Mesothelial cell of epicardium (in vitro differentiated cells): ENCODE measurements around the gene DAAM2. TPM values are rescaled to one million over a fixed set of nuclear protein-coding genes. Genes with fewer than 3 reads are reported as not detected.

ENCODE experiments used
- DNase-seq, 2 experiments: peaks; one replicate each; pipeline ENCODE4 v3.0.0; 2021; ENCODE audit warnings: low spot score in 2 of 2; ENCODE audit not compliant: unreplicated experiment in 2 of 2
- H3K27ac Mint-ChIP-seq: 2 replicates; pipeline ENCODE4 v1.8.0; 2021; ENCODE audit warnings: mixed read lengths
- H3K27me3 Mint-ChIP-seq: 2 replicates; pipeline ENCODE4 v1.8.0; 2021; ENCODE audit warnings: low read depth, mixed read lengths
- H3K36me3 Mint-ChIP-seq: 2 replicates; pipeline ENCODE4 v1.8.0; 2021; ENCODE audit warnings: mixed read lengths
- H3K4me1 Mint-ChIP-seq: 2 replicates; pipeline ENCODE4 v1.8.0; 2021; ENCODE audit warnings: mixed read lengths
- H3K4me3 Mint-ChIP-seq: 2 replicates; pipeline ENCODE4 v1.8.0; 2021; ENCODE audit warnings: mild to moderate bottlenecking, moderate library complexity, mixed read lengths
- H3K9me3 Mint-ChIP-seq: 2 replicates; pipeline ENCODE4 v1.8.0; 2021; ENCODE audit warnings: mixed read lengths
- CTCF ChIP-seq: fragments of 200-600 bp; sonication (generic); IDR thresholded peaks from one replicate; pipeline ENCODE4 v1.5.0; 2021; ENCODE audit warnings: antibody characterized with exemption; ENCODE audit not compliant: unreplicated experiment
- total RNA-seq: library from RNA; stranded (reverse); gene quantifications from 3 replicates; pipeline ENCODE4 v1.2.1, GENCODE V29; 2021

DAAM2 gene
- total RNA-seq, 1 donor from 2014 or later: 13.7 TPM

- TF ChIP-seq CTCF: no peak
- H3K4me3 Mint-ChIP-seq: no peak overlapping the region
- no peaks in the 10 kb centered on the region for H3K4me1 Mint-ChIP-seq
- no peaks in the 10 kb centered on the region for H3K27me3 Mint-ChIP-seq
- no peak for DNase-seq
- no peaks in the 10 kb centered on the region for H3K36me3 Mint-ChIP-seq
- no peaks in the 10 kb centered on the region for H3K9me3 Mint-ChIP-seq
- no peak overlapping the region for H3K27ac Mint-ChIP-seq
Observed at GRCh38 chr6:39927159-39927558, 135.0 kb downstream of the DAAM2 start.

- Mint-ChIP-seq H3K4me3 (no peak overlapping the region), H3K9me3 (no peaks in the 10 kb centered on the region), H3K27ac (no peak overlapping the region)
Observed at GRCh38 chr6:39929039-39929732, 137.0 kb downstream of the DAAM2 start.

DNA sequence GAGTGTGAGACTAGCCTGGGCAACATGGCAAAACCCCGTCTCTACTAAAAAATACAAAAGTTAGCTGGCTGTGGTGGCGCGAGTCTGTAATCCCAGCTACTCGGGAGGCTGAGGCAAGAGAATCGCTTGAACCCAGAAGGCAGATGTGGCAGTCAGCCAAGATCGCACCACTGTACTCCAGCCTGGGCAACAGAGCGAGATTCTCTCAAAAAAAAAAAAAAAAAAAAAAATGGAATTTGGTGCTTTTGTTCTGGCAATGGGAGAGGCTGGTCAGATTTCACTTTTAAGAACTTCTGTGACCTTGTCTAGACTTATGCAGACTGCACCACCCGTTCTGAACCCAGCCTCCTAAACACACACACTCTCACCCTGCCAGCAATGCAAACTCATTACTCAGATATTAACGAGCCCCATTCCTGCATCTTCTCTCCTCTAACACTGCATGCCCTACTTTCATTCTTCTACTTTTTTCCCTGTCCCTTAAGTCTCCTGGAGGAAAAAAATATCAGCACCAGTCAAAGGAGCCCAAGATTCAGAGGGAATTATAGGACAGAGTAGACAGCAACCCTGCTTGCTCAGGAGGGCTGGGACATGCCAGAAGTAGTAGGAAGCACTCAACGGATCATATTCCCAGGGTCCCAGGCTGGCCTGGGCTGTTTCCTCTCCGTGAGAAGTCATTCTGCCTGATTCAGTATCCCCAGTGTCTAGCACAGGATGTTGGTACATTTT, 137.7 kb downstream of the DAAM2 start:
- TF ChIP-seq CTCF: no peak
- H3K4me3 Mint-ChIP-seq: no peak overlapping the region
- no peaks in the 10 kb centered on the region for H3K9me3 Mint-ChIP-seq
- no peaks in the 10 kb centered on the region for H3K36me3 Mint-ChIP-seq
- peaks cover 6% of the 10 kb centered on the region for H3K4me1 Mint-ChIP-seq
- no peak for DNase-seq
- peaks cover 5% of the 10 kb centered on the region for H3K27me3 Mint-ChIP-seq
- no peak overlapping the region for H3K27ac Mint-ChIP-seq

More at GRCh38 chr6:39929039-39929732, 137.0 kb downstream of the DAAM2 start:
- H3K36me3 Mint-ChIP-seq: no peaks in the 10 kb centered on the region
- DNase-seq: no peak
- no peak for TF ChIP-seq CTCF
- peaks cover 4% of the 10 kb centered on the region for H3K4me1 Mint-ChIP-seq
- peaks cover 5% of the 10 kb centered on the region for H3K27me3 Mint-ChIP-seq

DNA sequence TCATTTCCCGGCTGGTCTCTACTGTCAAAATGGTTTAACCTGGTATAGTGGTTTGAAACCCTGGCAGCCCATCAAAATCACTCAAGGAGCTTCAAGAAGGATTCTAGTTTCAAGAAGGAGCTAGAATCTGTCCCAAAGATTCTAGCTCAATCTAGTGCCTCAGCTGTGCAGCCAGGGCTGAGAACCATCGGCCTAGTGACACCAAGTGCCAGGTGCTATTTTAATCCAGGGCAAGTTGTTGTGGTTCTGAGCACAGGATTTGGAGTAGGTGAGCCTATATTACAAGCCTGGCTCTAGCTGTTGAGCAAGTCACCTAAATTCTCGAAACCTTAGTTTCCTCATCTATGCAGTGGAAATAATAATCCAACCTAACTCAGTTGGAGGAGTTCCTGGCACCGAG, 138.4 kb downstream of the DAAM2 start:
- H3K27me3 Mint-ChIP-seq: peaks cover 6% of the 10 kb centered on the region
- DNase-seq: no peak
- TF ChIP-seq CTCF: no peak
- no peaks in the 10 kb centered on the region for H3K36me3 Mint-ChIP-seq
- no peak overlapping the region for H3K4me3 Mint-ChIP-seq
- H3K27ac Mint-ChIP-seq: no peak overlapping the region
- peaks cover 6% of the 10 kb centered on the region for H3K4me1 Mint-ChIP-seq
- no peaks in the 10 kb centered on the region for H3K9me3 Mint-ChIP-seq

DNA sequence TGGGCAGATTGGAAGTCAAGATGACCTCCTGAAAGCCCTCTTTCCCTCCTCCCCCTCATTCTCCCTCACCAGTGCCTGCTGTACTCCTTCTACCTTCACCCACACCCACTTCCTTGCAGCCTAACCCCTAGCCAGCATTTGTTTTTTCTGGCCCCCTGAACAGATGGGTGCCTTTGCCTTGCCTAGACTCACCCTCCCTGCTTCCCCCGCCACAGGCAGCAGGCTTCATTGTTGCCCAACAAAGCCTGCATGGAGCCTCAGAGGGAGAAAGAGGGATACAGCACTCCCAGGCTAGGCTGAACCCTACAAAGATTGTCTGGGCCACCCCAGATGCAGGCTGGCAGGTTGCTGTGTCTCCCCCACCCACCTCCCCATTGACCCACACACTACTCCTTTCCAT, 139.4 kb downstream of the DAAM2 start:
- no peak overlapping the region for H3K27ac Mint-ChIP-seq
- H3K9me3 Mint-ChIP-seq: no peaks in the 10 kb centered on the region
- peaks cover 8% of the 10 kb centered on the region for H3K27me3 Mint-ChIP-seq
- no peak overlapping the region for H3K4me3 Mint-ChIP-seq
- peaks cover 6% of the 10 kb centered on the region for H3K4me1 Mint-ChIP-seq
- no peaks in the 10 kb centered on the region for H3K36me3 Mint-ChIP-seq
- no peak for DNase-seq
- TF ChIP-seq CTCF: no peak
